GM23338 (cell line): ENCODE measurements around the gene ATP5PB.

ENCODE experiments used
- ZNF331 ChIP-seq: fragments of 250-450 bp; sonication (Bioruptor Pico); IDR thresholded peaks from 2 replicates; pipeline ENCODE4 v1.5.0; 2020; ENCODE audit warnings: low read depth, mild to moderate bottlenecking, moderate library complexity
- TF ChIP-seq, protein P1 (sequence below), 2 experiments: fragments of 200-600 bp in 1 of 2; sonication (generic) in 1 of 2; conservative IDR thresholded peaks; 2 replicates each; pipeline versions ENCODE4 v1.5.1 to v1.6.1; 2016 to 2017; ENCODE audit warnings: antibody characterized with exemption in 2 of 2, low read depth in 2 of 2, mild to moderate bottlenecking in 2 of 2, moderate library complexity in 1 of 2

GRCh38 chr1:111424281-111424680 is 25.0 kb upstream of the ATP5PB start:
- TF ChIP-seq, protein P1, sequence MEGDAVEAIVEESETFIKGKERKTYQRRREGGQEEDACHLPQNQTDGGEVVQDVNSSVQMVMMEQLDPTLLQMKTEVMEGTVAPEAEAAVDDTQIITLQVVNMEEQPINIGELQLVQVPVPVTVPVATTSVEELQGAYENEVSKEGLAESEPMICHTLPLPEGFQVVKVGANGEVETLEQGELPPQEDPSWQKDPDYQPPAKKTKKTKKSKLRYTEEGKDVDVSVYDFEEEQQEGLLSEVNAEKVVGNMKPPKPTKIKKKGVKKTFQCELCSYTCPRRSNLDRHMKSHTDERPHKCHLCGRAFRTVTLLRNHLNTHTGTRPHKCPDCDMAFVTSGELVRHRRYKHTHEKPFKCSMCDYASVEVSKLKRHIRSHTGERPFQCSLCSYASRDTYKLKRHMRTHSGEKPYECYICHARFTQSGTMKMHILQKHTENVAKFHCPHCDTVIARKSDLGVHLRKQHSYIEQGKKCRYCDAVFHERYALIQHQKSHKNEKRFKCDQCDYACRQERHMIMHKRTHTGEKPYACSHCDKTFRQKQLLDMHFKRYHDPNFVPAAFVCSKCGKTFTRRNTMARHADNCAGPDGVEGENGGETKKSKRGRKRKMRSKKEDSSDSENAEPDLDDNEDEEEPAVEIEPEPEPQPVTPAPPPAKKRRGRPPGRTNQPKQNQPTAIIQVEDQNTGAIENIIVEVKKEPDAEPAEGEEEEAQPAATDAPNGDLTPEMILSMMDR (conservative IDR thresholded peaks at IDR 0.05; ENCODE audit: low read depth in 2 of 2), result no peak
- TF ChIP-seq ZNF331 (CRISPR knock-in tag), result no peak
